ENCODE measurements around the gene LOXL4.
"Not testable (repeated sequence)": the region's sequence is repeated elsewhere in the genome, so short reads cannot be mapped to it uniquely, and the experiment has no call there.

Gene LOXL4

DNA sequence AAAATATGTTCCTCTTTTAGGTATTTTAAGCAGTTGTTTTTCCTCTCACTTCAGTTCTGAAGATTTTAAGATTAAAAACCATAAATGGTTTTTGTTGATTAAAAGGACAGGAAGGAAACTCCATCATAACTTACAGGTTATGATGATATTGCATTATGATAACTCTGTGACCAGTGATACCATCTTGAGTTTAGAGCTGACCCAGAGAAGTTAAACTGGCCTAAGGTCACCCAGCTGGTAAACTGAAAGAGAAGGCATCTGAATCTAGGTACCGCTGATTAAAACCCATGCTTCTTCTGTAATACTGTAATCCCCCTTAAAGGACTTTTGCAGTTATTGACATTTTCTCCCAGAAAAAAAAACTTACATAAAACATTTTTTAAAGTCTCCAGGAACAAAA, 29.6 kb downstream of the LOXL4 start:
- no peak for DNase-seq

- no peak for DNase-seq
Measured at GRCh38 chr10:98236862-98237261, 31.1 kb downstream of the LOXL4 start.

DNA sequence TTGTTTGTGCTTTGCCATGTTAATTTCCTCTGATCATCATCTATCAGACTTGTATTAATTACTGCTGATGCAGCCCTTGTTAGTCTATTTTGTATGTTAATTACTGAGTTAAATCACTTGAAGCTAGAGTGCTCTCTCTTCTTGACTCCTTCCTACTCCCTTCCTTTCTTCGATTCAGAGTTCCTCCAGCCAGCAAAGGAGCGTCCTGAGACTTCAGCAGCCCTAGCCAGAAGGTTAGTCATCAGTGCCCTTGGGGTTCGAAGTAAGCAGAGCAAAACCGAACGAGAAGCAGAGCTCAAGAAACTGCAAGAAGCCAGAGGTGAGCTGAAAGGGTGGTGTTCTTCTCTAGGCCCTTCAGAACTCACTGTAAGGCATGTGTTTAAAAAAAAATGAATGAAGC, 32.1 kb downstream of the LOXL4 start:
- DNase-seq = no peak

- DNase-seq = no peak
Measured at GRCh38 chr10:98231417-98231816, 36.6 kb downstream of the LOXL4 start.

DNA sequence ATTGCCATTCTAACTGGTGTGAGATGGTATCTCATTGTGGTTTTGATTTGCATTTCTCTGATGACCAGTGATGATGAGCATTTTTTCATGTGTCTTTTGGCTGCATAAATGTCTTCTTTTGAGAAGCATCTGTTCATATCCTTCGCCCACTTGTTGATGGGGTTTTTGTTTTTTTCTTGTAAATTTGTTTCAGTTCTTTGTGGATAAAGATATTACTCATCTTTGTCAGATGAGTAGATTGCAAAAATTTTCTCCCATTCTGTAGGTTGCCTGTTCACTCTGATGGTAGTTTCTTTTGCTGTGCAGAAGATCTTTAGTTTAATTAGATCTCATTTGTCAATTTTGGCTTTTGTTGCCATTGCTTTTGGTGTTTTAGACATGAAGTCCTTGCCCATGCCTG, 39.7 kb downstream of the LOXL4 start:
- not testable (repeated sequence) for DNase-seq

GRCh38 chr10:98227713-98228112, 40.3 kb downstream of the LOXL4 start:
- DNase-seq = not testable (repeated sequence)

- no peak for DNase-seq
Measured at GRCh38 chr10:98226508-98227144, 41.4 kb downstream of the LOXL4 start.

GRCh38 chr10:98224996-98225395, 43.0 kb downstream of the LOXL4 start:
- DNase-seq = no peak

DNA sequence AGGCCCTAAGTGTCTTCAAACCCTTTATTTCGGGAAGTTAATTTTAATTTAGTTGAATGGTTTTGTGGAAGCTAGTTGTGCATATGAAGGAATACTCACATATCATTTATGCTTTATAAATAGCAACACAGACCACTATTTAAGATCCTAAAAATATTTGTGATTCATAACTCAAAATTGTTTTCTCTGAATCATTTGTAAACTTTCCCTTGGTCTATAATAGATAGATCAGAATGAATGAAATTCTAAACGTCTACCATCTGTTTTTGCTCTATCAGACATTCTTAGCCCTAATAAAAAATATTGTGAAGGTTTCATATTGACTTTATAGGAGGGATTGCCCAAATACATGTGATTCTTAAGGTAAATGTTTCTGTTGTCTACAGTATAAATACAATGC, 43.5 kb downstream of the LOXL4 start:
- no peak for DNase-seq

DNA sequence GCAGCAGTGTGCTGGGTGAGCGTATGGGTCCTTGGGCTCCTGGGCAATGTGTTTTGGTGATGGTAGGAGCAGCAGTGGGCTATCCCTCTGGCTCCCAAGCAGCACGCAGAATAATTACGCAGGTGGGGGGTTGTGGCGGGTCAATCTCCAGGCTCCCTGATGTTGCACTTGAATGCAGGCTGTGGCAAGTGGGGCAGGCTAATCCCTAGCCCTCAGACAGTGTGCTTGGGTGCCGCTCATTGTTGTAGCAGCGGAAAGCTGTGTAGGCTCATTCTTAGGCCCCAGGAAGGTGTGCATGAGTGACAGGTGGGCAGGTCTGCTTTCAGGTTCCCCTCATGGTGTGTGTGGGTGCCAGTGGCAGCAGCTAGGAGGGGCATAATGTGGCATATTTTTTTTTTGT, 44.1 kb downstream of the LOXL4 start:
- DNase-seq = no peak

DNA sequence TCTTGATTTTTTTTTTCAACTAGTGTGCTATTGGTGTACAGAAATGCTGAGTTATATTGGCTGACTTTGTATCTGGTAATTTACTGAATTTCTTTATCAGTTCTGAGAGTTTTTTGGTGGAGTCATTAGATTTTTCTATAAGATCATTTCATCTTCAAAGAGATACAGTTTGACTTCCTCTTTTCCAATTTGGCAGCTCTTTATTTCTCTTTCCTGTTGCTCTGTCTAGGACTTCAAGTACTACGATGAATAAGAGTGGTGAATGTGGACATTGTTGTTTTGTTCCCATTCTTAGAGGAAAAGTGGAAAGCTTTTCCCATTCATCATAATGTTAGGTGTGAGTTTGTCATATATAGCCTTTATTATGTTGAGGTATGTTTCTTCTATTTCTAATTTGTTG, 50.2 kb downstream of the LOXL4 start:
- no peak for DNase-seq

GRCh38 chr10:98215373-98215772, 52.6 kb downstream of the LOXL4 start:
- no peak for DNase-seq

- DNase-seq = no peak
Measured at GRCh38 chr10:98213740-98214139, 54.3 kb downstream of the LOXL4 start.

DNA sequence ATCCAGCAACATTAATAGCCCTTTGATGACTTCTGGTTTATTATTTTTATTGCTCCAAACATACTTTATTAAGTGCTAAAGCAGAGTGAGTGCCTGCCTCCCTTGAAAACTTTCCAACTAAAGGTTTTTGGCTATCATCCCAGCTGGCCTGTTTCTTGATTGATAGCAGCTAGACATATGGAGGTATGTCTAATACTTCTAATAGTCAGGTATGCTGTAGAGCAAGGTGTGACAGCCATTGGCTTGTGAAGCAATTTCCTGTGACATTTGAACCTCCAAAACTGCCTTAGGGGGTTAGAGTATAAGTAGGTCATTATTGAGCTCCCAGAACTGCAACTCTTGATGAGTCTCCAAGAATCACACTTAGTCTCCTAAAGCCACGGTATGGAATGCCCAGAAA, 55.8 kb downstream of the LOXL4 start:
- DNase-seq = no peak

DNA sequence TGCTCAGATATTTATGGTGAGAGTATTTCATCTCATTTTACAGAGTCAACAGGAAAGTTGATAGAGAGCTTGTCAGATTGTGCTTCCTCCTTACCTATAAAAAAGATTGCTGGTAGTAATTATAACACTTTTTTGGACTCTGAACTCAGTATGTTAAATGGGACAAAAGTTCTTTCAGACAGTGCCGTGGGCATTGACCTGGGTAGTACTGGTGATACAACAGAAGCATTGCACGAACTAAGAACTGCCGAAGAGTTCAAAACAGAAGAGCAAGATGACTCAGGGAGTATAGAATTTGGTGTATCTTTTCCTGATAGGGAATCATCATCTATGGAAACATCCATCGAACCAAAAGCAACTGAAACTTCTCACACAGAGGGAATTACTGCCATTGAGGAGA, 58.6 kb downstream of the LOXL4 start:
- no peak for DNase-seq

- no peak for DNase-seq
Measured at GRCh38 chr10:98208925-98209324, 59.1 kb downstream of the LOXL4 start.

GRCh38 chr10:98205351-98205750, 62.6 kb downstream of the LOXL4 start:
- DNase-seq = no peak

GRCh38 chr10:98202378-98202777, 65.6 kb downstream of the LOXL4 start:
- DNase-seq = no peak

- no peak for DNase-seq
Measured at GRCh38 chr10:98201760-98202159, 66.2 kb downstream of the LOXL4 start.
